Endothelial cell (in vitro differentiated cells): Measurements from ENCODE around the gene ROCK2. TPM values are rescaled to one million over a fixed set of nuclear protein-coding genes. Genes with fewer than 3 reads are reported as not detected.
"Not testable (repeated sequence)": the region's sequence is repeated elsewhere in the genome, so short reads cannot be mapped to it uniquely, and the experiment has no call there.

Experiments
- DNase-seq: peaks from one replicate; pipeline ENCODE4 v3.0.0; 2021; ENCODE audit warnings: low spot score
- H3K27ac Mint-ChIP-seq: one replicate; pipeline ENCODE4 v1.8.0; 2021; ENCODE audit warnings: mixed read lengths, inconsistent platforms; ENCODE audit not compliant: unreplicated experiment
- H3K27me3 Mint-ChIP-seq: one replicate; pipeline ENCODE4 v1.8.0; 2021; ENCODE audit warnings: mild to moderate bottlenecking, moderate library complexity, mixed read lengths, inconsistent platforms; ENCODE audit not compliant: unreplicated experiment
- H3K36me3 Mint-ChIP-seq: one replicate; pipeline ENCODE4 v1.8.0; 2021; ENCODE audit warnings: mild to moderate bottlenecking, low read depth, mixed read lengths, inconsistent platforms; ENCODE audit not compliant: unreplicated experiment
- H3K4me1 Mint-ChIP-seq: one replicate; pipeline ENCODE4 v1.8.0; 2021; ENCODE audit warnings: mild to moderate bottlenecking, mixed read lengths, inconsistent platforms; ENCODE audit not compliant: unreplicated experiment
- H3K4me3 Mint-ChIP-seq: one replicate; pipeline ENCODE4 v1.8.0; 2021; ENCODE audit warnings: mild to moderate bottlenecking, mixed read lengths, inconsistent platforms; ENCODE audit not compliant: unreplicated experiment
- H3K9me3 Mint-ChIP-seq: one replicate; pipeline ENCODE4 v1.8.0; 2021; ENCODE audit warnings: mixed read lengths, inconsistent platforms; ENCODE audit not compliant: unreplicated experiment
- total RNA-seq: library from RNA; stranded (reverse); fragmentation: NEBNext Ultra II Directional; extraction: Animal tissue kit (Norgen Biotek cat#: 25700); gene quantifications from one replicate; pipeline ENCODE4 v1.2.1, GENCODE V29; 2021; ENCODE audit not compliant: unreplicated experiment
- TF ChIP-seq, protein P1 (sequence below): fragments of 200-600 bp; sonication (generic); IDR thresholded peaks from one replicate; pipeline ENCODE4 v1.5.0; 2021; ENCODE audit warnings: antibody characterized with exemption; ENCODE audit not compliant: unreplicated experiment

Gene ROCK2
- total RNA-seq, 1 donor from 2014 or later, result 52.8 TPM

DNA sequence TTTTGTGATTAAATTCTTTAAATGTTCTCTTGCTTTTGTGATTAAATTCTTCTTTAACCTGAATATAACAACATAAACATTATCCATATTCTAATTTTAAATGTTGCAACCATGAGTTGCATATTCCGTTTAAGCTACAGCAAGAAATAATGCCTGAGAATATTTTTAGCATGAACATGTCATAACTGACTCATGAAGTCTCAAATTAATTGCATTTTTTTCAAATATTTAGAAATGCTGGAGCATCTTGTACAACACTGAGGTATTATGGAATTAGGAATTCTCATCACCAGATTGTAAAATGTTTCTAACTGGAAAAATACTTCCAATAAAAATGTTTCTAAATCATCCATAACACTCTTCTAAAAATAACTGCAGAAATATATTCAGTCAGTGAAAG is 14.7 kb downstream of the ROCK2 start:
- Mint-ChIP-seq H3K4me3 (no peak overlapping the region), H3K9me3 (no peaks in the 10 kb centered on the region), H3K27me3 (no peaks in the 10 kb centered on the region), H3K36me3 (no peaks in the 10 kb centered on the region), H3K27ac (no peak overlapping the region), H3K4me1 (peaks cover 8% of the 10 kb centered on the region)
- TF ChIP-seq, protein P1, sequence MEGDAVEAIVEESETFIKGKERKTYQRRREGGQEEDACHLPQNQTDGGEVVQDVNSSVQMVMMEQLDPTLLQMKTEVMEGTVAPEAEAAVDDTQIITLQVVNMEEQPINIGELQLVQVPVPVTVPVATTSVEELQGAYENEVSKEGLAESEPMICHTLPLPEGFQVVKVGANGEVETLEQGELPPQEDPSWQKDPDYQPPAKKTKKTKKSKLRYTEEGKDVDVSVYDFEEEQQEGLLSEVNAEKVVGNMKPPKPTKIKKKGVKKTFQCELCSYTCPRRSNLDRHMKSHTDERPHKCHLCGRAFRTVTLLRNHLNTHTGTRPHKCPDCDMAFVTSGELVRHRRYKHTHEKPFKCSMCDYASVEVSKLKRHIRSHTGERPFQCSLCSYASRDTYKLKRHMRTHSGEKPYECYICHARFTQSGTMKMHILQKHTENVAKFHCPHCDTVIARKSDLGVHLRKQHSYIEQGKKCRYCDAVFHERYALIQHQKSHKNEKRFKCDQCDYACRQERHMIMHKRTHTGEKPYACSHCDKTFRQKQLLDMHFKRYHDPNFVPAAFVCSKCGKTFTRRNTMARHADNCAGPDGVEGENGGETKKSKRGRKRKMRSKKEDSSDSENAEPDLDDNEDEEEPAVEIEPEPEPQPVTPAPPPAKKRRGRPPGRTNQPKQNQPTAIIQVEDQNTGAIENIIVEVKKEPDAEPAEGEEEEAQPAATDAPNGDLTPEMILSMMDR, result no peak
- DNase-seq, result no peak

DNA sequence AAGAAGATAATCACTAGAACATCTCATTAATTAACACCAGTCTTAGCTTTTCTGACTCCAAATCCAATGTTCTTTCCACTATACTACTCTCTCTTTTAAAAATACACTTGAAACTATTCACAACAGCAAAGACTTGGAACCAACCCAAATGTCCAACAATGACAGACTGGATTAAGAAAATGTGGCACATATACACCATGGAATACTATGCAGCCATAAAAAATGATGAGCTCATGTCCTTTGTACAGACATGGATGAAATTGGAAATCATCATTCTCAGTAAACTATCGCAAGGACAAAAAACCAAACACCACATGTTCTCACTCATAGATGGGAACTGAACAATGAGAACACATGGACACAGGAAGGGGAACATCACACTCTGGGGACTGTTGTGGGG is 15.9 kb downstream of the ROCK2 start:
- not testable (repeated sequence) for H3K27me3 Mint-ChIP-seq, H3K9me3 Mint-ChIP-seq, H3K27ac Mint-ChIP-seq, H3K4me3 Mint-ChIP-seq, DNase-seq, H3K36me3 Mint-ChIP-seq
- H3K4me1 Mint-ChIP-seq, result peaks cover 10% of the 10 kb centered on the region

DNA sequence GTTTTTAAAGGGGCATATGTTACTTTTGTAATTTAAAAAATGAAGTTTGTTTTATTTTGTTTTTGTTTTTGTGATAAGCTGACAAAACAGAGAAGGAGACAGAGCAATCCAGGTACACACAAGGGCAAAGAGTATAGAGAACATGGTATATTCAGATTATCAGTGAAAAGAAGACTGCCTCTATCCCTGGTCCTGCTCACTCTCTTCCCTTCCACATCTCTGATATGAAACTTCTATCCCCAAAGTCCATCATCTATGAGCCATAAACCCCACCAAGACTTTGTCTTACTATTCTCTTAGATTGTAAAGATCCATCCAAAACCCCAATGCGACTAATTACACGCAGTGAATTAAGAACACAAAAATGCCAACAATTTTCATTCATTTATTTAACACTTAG is 16.6 kb downstream of the ROCK2 start:
- no peak overlapping the region for H3K27ac Mint-ChIP-seq
- H3K27me3 Mint-ChIP-seq, result no peaks in the 10 kb centered on the region
- H3K9me3 Mint-ChIP-seq, result no peaks in the 10 kb centered on the region
- peaks cover 14% of the 10 kb centered on the region for H3K4me1 Mint-ChIP-seq
- H3K36me3 Mint-ChIP-seq, result no peaks in the 10 kb centered on the region
- H3K4me3 Mint-ChIP-seq, result no peak overlapping the region
- TF ChIP-seq, protein P1, result no peak
- no peak for DNase-seq

DNA sequence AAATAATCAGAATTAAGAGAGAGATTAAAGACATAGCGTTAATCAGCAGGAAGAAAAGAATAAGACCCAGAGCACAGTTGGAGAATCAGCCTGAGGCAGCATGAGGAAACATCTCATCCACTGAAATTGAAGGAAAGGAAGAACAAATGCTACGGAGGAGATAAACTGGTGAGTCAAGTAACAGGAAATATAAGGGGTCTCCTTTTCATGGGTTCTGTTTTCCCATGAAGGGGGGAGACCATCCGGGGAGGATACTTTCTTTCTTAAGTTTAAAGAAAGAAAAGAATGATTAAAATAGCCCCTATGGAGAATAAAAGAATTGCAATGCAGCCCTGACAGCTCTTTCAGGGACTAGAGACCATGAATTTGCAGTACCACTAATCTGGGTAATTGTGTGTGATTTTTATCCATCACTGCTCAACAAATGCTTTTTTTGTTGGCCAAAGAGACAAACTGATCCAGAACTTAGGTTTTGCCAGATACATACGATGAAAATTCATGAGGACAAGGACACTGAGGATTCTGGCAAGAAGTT is 17.7 kb downstream of the ROCK2 start:
- Mint-ChIP-seq H3K27me3 (no peaks in the 10 kb centered on the region), H3K9me3 (no peaks in the 10 kb centered on the region), H3K4me3 (no peak overlapping the region), H3K36me3 (no peaks in the 10 kb centered on the region), H3K4me1 (peaks cover 21% of the 10 kb centered on the region), H3K27ac (no peak overlapping the region)
- TF ChIP-seq, protein P1, result no peak
- DNase-seq, result no peak

DNA sequence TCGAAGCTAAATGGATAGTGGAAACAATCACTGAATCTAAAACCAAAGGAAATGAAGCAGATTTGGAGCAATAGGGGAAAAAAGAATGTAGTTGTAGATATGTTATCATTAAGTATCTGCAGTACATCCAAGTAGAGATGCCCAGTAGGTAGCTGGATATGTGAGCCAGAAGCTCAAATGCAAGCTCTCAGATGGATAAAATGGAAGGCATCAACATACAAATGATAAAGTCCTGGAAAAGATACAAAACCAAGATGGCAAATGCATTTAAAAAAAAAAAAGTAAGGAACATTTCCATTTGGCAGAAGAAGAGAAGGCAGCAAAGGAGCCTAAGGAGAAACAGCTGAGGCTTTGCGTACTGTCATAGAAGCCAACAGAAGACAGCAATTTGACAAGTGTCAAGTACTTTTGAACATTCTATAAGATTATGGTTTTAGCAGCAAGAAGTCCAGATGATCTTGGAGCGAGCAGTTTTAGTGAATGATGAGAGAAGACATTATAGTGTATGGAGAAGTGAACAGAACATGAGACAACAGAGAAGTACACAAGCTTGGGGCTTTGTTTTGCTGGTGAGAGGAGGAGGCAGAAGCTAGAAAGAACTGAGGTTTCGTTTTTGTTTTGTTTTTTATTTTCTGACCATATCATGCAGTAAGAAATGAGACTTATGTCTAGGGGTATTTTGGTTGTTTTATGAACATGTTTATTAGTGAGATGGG is 18.3 kb downstream of the ROCK2 start:
- Mint-ChIP-seq H3K27me3 (no peaks in the 10 kb centered on the region), H3K9me3 (no peaks in the 10 kb centered on the region), H3K27ac (no peak overlapping the region), H3K4me1 (peaks cover 22% of the 10 kb centered on the region), H3K4me3 (no peak overlapping the region), H3K36me3 (no peaks in the 10 kb centered on the region)
- no peak for DNase-seq
- TF ChIP-seq, protein P1, result no peak
